Measurements from ENCODE around the gene FAHD1. TPM values are rescaled to one million over a fixed set of nuclear protein-coding genes. Genes with fewer than 3 reads are reported as not detected.
A peak's percentile ranks its signal among the peaks of the same experiment; 100 is the strongest.
"Not testable (repeated sequence)": the region's sequence is repeated elsewhere in the genome, so short reads cannot be mapped to it uniquely, and the experiment has no call there.

FAHD1 gene
- total RNA-seq, 1 donor, result 51.8 TPM

DNA sequence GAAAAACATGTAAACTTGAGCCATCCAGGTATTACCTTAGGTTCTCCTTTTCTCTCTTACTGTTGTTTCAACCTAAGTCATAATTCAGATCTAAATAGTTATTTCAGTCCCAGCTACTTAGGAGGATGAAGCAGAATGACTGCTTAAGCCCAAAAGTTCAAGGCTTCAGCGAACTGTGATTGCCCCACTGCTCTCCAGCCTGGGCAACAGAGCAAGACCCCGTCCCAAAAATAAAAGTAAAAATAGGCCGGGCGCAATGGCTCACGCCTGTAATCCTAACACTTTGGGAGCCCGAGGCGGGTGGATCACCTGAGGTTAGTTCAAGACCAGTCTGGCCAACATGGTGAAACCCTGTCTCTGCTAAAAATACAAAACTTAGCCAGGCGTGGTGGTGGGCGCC is 35.4 kb downstream of the FAHD1 start:
- no peak overlapping the region for H3K4me3 ChIP-seq (ENCODE audit: low read depth, low read length)
- TF ChIP-seq, protein P1, sequence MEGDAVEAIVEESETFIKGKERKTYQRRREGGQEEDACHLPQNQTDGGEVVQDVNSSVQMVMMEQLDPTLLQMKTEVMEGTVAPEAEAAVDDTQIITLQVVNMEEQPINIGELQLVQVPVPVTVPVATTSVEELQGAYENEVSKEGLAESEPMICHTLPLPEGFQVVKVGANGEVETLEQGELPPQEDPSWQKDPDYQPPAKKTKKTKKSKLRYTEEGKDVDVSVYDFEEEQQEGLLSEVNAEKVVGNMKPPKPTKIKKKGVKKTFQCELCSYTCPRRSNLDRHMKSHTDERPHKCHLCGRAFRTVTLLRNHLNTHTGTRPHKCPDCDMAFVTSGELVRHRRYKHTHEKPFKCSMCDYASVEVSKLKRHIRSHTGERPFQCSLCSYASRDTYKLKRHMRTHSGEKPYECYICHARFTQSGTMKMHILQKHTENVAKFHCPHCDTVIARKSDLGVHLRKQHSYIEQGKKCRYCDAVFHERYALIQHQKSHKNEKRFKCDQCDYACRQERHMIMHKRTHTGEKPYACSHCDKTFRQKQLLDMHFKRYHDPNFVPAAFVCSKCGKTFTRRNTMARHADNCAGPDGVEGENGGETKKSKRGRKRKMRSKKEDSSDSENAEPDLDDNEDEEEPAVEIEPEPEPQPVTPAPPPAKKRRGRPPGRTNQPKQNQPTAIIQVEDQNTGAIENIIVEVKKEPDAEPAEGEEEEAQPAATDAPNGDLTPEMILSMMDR (IDR thresholded peaks at IDR 0.05; ENCODE audit: insufficient read depth, low read depth, low read length), result no peak
- no peak for DNase-seq (ENCODE audit: low read depth)

DNA sequence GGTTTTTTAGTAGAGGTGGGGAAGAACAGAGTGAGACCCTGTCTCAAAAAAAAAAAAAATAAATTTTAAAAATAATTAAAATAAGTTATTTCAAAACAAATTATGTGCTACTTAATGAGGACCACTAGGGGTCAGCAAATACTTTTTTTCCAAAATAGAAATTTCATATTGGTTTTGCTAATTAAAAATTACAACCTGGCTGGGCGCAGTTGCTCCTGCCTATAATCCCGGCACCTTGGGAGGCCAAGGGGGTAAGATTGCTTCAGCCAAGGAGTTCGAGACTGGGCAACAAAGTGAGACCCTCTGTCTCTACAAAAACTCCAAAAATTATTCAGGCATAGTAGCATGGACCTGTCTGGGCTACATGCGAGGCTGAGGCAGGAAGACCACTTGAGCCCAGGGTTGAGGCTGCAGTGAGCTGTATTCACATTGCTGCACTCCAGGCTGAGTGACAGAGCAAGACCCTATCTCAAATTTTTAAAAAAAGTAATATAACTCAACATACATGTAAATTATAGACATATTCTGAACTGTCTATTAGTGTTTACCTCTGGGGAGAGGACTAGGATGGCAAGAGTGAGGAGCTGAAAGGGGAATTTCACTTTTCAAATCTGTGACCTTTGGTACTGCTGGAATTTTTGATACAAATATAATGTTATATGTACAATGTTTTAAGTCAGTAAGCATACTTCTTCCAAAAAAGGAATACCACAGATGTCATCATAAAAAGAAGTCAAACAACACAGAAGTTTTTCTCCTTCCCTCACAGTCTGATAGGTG is 36.9 kb downstream of the FAHD1 start:
- DNase-seq (ENCODE audit: low read depth), result peak; percentile 66
- TF ChIP-seq, protein P1 (IDR thresholded peaks at IDR 0.05; ENCODE audit: insufficient read depth, low read depth, low read length), result peak; percentile 50
- no peak overlapping the region for H3K4me3 ChIP-seq (ENCODE audit: low read depth, low read length)

DNA sequence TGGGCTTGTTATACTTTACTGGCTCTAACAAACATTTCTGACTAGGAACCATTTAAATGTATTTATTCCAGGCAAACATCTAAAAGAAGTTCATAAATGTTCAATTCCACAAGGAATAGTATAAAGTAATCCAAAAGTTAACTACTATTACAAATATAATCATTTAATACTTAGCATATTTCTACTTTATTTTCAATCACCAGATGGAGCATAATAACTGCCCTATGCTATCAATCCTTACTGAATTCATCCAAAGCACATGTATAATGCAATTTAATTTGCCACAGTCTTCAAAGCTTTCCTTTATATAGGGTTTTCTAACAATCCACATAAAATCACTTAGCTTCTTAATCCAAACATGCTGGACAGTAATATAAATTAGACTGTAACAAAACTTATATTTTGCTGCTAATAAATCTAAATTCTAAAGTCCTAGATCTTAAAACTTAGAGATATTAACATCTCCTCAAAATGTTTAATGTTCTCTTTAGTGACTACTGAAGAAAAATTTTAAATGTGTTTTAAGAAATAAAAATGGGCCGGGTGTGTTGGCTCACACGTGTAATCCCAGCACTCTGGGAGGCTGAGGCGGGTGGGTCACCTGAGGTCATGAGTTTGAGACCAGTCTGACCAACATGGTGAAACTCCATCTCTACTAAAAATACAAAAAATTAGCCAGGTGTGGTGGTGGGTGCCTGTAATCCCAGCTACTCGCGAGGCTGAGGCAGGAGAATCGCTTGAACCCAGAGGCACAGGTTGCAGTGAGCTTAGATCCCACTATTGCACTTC is 39.1 kb downstream of the FAHD1 start:
- H3K4me3 ChIP-seq (ENCODE audit: low read depth, low read length), result no peak overlapping the region
- no peak for DNase-seq (ENCODE audit: low read depth)

DNA sequence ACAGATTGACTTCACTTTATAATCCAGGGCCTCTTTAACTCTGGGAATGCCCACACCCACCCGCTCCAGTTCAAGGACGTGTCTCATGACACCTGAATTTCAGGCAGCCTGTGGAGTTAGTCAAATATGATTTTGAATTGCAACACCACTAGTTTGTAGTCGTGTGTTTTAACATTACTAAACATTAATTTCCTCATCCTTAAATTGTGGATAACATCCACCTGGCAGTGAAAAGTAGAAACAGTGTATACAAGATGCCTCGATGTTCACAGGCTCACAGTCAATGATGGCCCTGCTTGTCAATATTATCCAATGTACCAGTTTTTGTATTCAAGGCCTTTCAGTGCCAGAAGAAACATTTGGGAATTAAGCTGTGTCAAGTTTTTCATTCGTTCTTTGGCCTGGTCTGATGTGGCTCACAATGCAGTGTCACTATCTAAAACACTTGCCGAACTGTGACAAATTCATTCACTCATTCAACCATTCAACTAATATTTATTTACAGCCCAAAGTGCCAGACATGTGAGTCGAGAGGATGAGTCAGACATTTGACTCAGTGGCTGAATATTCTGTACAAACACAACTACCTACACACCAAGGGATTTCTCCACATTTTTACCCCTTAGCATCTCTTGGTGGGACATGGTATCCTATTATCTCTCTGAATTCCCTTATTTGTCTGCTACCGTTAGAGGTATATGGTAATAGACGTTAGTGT is 43.5 kb downstream of the FAHD1 start:
- TF ChIP-seq, protein P1 (IDR thresholded peaks at IDR 0.05; ENCODE audit: insufficient read depth, low read depth, low read length), result no peak
- H3K4me3 ChIP-seq (ENCODE audit: low read depth, low read length), result no peak overlapping the region
- peak; percentile 44 for DNase-seq (ENCODE audit: low read depth)

More for the DNA sequence above, 39.1 kb downstream of the FAHD1 start:
- TF ChIP-seq, protein P1 (IDR thresholded peaks at IDR 0.05; ENCODE audit: insufficient read depth, low read depth, low read length), result no peak

DNA sequence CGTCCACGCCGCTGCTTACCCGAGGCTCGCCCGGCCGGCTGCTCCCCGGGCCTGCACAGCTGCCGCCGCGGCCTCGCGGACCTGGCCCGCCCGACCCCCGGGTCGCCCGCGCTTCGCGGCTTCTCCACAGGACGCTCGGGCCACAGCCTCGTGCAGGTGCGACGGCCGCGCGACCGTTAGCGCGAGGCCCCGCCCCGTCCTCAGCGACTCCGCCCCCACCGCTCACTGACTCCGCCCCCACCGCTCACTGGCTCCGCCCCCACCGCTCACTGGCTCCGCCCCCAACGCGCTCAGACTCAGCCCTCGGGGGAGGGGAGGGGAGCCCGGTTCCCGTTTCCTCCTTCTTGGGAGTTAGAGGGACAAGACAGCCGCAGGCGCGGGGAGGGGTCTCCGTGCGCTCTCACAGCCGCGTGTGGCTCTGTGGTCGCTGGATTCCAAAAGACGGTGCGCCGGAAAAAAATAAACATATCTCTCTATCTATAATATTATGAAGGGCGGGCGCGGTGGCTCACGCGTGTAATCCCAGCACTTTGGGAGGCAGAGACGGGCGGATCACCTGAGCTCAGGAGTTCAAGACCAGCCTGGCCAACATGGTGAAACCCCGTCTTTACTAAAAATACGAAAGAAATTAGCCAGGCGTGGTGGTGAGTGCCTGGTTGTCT is 45.1 kb downstream of the FAHD1 start, which contains the start of gene MEIOB:
TSS of gene MEIOB (minus strand) at position 191 of the 662 bp plus-strand sequence. CDS start 3,989 bp downstream, outside the sequence.
- TF ChIP-seq, protein P1 (IDR thresholded peaks at IDR 0.05; ENCODE audit: insufficient read depth, low read depth, low read length), result no peak
- H3K4me3 ChIP-seq (ENCODE audit: low read depth, low read length), result peak within 1 kb of the TSS; percentile 47
- peak; percentile 38 for DNase-seq (ENCODE audit: low read depth)

DNA sequence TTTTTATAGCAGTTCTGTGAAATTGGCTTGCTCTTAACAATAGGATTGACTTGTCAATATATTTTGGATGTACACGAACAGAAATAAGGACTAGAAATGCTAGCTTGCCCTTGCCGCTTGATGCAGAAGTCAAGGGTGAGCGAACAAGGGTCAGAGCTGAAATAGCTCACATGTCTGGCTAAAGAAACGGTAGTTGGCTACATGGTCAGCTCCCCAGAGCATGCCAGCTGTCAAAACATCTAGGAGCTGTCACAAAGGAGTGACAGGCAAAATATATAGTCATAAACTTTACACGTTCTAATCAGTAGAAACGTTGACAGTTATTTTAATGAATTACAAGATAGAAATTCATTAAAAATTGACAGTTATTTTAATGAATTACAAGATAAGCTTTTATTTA is 47.8 kb downstream of the FAHD1 start:
- no peak overlapping the region for H3K4me3 ChIP-seq (ENCODE audit: low read depth, low read length)
- TF ChIP-seq, protein P1 (IDR thresholded peaks at IDR 0.05; ENCODE audit: insufficient read depth, low read depth, low read length), result no peak
- no peak for DNase-seq (ENCODE audit: low read depth)

DNA sequence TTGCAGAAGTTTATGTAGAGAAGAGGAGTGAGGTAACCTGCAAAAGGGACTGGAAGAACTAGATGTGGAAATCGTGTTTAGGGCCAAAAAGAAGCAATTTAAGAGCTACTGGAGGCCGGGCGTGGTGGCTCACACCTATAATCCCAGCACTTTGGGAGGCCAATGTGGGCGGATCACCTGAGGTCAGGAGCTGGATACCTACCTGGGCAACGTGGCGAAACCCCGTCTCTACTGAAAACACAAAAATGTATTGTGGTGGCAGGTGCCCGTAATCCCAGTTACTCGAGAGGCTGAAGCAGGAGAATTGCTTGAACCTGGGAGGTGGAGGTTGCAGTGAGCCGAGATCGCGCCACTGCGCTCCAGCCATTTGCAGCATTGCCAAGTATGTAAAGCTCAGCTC is 49.1 kb downstream of the FAHD1 start:
- not testable (repeated sequence) for DNase-seq (ENCODE audit: low read depth); H3K4me3 ChIP-seq (ENCODE audit: low read depth, low read length)

Data from fibroblast of villous mesenchyme (primary cell).